ENCODE results near the gene ST8SIA1.

ST8SIA1 gene

DNA sequence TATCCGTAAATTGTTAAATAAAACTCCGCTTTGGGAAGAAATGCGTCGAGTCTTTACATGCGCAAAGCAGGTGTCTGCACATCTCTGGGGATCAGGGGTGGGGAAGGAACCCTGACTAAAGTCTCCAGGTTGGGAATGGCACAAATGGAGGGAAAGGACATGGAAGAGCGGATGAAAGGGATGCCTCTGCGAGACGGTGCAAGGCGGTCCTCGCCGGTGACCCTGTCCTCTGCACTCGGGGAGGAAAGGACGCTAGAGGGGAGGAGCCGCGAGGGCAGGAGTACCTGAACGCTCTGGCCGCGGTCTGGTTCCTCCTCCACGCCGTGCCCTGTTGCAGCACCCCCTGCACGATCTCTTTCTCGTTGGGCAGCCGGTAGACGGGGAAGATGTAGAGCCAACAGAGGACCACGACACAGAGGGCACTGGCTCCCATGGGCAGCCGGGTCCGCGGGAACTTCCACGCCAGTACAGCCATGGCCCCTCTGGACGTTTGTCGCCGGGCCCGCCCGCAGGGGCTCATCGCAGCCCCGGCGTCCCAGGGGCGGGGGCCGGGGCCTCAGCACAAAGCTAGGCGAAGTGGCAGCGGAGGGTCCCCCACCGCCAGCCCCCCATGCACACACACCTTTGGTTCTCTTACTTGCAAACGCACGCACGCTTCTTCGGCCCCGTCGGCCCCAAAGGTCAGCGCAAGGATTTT, 646 bp downstream of the ST8SIA1 start:
- DNase-seq (ENCODE audit: low read depth): no peak
- in situ Hi-C loops (cut with HindIII; ENCODE audit: low sequenced_read_pairs): no loop called here

DNA sequence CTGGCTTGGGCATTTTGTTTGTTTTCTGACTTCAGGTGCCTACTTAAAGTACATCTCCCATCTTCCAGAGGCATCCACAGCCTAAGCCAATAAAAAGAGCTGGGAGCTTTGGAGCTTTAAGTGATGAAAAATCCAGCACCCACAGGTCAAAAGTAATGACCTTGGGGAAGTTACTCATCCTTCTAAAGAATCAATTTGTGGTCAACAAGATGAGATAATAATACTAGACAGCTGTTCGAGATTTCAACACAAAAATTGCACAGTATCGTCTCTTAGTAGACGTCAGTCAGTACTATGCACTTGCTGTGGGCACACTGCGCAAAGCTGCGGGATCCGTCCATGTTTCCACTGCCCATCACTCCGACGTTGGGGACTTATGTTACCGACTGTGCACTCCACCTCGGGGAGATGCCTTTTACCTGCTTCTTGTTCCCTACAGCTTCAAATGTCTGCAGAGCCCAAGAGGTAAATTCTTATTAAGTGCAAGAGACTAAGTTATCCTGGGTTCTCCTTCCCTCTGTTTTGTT, 1.3 kb downstream of the ST8SIA1 start:
- H3K4me3 ChIP-seq (ENCODE audit: low read depth, low read length): peak overlapping the region; percentile 69
- in situ Hi-C loops (cut with HindIII; ENCODE audit: low sequenced_read_pairs): no loop called here
- DNase-seq (ENCODE audit: low read depth): no peak
- TF ChIP-seq, protein P1, sequence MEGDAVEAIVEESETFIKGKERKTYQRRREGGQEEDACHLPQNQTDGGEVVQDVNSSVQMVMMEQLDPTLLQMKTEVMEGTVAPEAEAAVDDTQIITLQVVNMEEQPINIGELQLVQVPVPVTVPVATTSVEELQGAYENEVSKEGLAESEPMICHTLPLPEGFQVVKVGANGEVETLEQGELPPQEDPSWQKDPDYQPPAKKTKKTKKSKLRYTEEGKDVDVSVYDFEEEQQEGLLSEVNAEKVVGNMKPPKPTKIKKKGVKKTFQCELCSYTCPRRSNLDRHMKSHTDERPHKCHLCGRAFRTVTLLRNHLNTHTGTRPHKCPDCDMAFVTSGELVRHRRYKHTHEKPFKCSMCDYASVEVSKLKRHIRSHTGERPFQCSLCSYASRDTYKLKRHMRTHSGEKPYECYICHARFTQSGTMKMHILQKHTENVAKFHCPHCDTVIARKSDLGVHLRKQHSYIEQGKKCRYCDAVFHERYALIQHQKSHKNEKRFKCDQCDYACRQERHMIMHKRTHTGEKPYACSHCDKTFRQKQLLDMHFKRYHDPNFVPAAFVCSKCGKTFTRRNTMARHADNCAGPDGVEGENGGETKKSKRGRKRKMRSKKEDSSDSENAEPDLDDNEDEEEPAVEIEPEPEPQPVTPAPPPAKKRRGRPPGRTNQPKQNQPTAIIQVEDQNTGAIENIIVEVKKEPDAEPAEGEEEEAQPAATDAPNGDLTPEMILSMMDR (IDR thresholded peaks at IDR 0.05; ENCODE audit: low read depth, low read length, missing control alignments): no peak

More for the DNA sequence above, 646 bp downstream of the ST8SIA1 start:
- TF ChIP-seq, protein P1 (IDR thresholded peaks at IDR 0.05; ENCODE audit: low read depth, low read length, missing control alignments): no peak
- H3K4me3 ChIP-seq (ENCODE audit: low read depth, low read length): peak overlapping the region; percentile 69

DNA sequence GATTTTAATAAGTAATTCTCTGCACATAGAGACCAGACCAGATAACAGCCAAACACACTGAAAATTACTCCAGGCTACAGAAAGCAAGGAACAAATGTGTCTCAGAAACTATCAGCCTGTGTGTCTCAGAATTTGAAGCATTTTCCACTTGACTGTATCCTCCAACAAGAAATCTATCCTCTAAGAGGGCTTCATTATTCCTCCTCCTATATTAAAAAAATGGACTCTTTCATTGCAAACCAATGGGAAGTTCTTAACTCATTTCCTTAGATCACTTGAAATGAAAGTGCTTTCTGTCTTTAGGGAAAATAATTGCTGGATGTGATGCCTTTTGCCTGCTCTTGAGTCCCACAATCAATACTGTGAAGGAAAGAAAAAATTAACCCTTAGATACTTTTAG, 2.3 kb downstream of the ST8SIA1 start:
- TF ChIP-seq, protein P1 (IDR thresholded peaks at IDR 0.05; ENCODE audit: low read depth, low read length, missing control alignments): no peak
- in situ Hi-C loops (cut with HindIII; ENCODE audit: low sequenced_read_pairs): no loop called here
- H3K4me3 ChIP-seq (ENCODE audit: low read depth, low read length): peak overlapping the region; percentile 69
- no peak for DNase-seq (ENCODE audit: low read depth)

DNA sequence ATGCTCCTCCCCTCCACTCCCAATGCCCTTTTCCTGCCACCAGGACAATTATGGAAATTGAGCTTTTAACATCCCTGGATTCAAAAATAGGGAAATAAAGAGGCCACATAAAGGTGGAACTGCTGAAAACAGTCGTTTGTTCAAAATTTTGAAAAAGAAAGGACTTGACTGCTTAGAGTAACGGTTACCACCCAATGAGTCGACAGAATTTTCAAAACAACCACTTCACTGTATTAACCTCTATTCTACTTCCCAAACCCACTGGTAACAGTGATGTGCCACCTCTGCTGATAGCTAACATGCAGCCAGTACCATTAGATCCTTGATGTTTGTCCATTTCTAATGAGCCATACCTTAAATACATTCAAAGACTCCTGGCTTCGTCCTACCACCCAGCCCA, 4.9 kb downstream of the ST8SIA1 start:
- in situ Hi-C loops (cut with HindIII; ENCODE audit: low sequenced_read_pairs): no loop called here

DNA sequence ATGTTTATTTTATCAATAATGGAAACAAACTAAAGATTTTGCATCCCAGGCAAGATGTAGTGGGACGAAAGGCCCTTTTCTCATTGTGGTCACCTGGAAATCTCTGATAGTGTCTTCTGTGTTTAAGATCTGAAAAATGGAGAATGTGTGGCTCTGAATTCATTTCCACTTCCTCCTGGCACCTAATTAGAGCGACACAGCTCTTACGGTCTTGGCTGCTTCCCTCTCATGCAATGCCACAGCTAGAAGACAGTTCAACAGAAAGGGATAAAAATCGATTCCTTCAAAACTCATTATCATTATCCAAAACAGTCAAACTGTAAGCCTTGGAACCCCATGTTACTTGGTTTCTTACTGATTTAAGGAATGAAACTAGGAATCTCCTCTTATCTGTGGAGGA, 9.3 kb downstream of the ST8SIA1 start:
- DNase-seq (ENCODE audit: low read depth): no peak
- in situ Hi-C loops (cut with HindIII; ENCODE audit: low sequenced_read_pairs): no loop called here
- TF ChIP-seq, protein P1 (IDR thresholded peaks at IDR 0.05; ENCODE audit: low read depth, low read length, missing control alignments): no peak
- H3K4me3 ChIP-seq (ENCODE audit: low read depth, low read length): no peak overlapping the region

More for the DNA sequence above, 4.9 kb downstream of the ST8SIA1 start:
- no peak overlapping the region for H3K4me3 ChIP-seq (ENCODE audit: low read depth, low read length)
- DNase-seq (ENCODE audit: low read depth): no peak
- TF ChIP-seq, protein P1 (IDR thresholded peaks at IDR 0.05; ENCODE audit: low read depth, low read length, missing control alignments): no peak

DNA sequence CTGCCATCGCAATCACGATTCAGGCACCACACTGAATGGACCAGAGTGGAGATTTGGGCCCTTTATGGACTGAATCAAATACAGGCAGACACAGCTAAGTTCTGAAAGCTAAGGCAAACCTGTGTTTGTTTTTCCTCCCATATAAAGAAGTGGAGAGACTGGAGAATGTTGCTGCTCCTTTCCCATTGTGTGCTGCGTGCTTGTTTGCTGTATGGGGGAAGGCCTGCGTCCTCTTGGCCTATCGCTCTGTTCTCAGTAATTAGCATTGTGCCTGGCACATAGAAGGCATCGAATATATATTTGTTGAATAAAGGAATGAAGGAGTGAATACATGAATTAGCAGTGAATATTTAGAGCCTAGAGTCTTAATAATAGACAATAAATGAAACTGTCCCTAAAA, 12.4 kb downstream of the ST8SIA1 start:
- no peak for DNase-seq (ENCODE audit: low read depth)
- in situ Hi-C loops (cut with HindIII; ENCODE audit: low sequenced_read_pairs): no loop called here

More for the DNA sequence above, 12.4 kb downstream of the ST8SIA1 start:
- H3K4me3 ChIP-seq (ENCODE audit: low read depth, low read length): no peak overlapping the region
- TF ChIP-seq, protein P1 (IDR thresholded peaks at IDR 0.05; ENCODE audit: low read depth, low read length, missing control alignments): no peak

Measured in astrocyte of the cerebellum (primary cell).